GM12878 (cell line): ENCODE measurements around the gene DGKA.
"Not testable (repeated sequence)": the region's sequence is repeated elsewhere in the genome, so short reads cannot be mapped to it uniquely, and the experiment has no call there.

Experiments used
- NR2C2 ChIP-seq: IDR thresholded peaks from 2 replicates; pipeline ENCODE4 v1.6.1; 2011; ENCODE audit warnings: borderline replicate concordance, low read depth; ENCODE audit not compliant: control insufficient read depth, insufficient read length
- POLR2A ChIP-seq: IDR thresholded peaks from 2 replicates; pipeline ENCODE4 v1.6.1; 2011; ENCODE audit warnings: low read depth, mild to moderate bottlenecking, low read length
- RAD21 ChIP-seq: IDR thresholded peaks from 2 replicates; pipeline ENCODE4 v1.6.1; 2011; ENCODE audit warnings: mild to moderate bottlenecking, low read depth, low read length, moderate library complexity; ENCODE audit not compliant: insufficient read depth
- TF ChIP-seq, protein P1 (sequence below), 3 experiments: IDR thresholded peaks in 2 of 3; conservative IDR thresholded peaks in 1 of 3; 2 replicates each; pipeline ENCODE4 v1.5.1; 2011; ENCODE audit warnings: low read depth in 3 of 3, low read length in 3 of 3, mild to moderate bottlenecking in 3 of 3, control low read depth in 2 of 3, moderate library complexity in 2 of 3, inconsistent platforms in 1 of 3, mixed read lengths in 1 of 3; ENCODE audit not compliant: control insufficient read depth in 2 of 3, insufficient read depth in 1 of 3; ENCODE audit errors: extremely low read depth in 1 of 3

GRCh38 chr12:55999999-56000540, 69.1 kb downstream of the DGKA start:
- not testable (repeated sequence) for TF ChIP-seq RAD21, POLR2A, NR2C2
- TF ChIP-seq, protein P1, sequence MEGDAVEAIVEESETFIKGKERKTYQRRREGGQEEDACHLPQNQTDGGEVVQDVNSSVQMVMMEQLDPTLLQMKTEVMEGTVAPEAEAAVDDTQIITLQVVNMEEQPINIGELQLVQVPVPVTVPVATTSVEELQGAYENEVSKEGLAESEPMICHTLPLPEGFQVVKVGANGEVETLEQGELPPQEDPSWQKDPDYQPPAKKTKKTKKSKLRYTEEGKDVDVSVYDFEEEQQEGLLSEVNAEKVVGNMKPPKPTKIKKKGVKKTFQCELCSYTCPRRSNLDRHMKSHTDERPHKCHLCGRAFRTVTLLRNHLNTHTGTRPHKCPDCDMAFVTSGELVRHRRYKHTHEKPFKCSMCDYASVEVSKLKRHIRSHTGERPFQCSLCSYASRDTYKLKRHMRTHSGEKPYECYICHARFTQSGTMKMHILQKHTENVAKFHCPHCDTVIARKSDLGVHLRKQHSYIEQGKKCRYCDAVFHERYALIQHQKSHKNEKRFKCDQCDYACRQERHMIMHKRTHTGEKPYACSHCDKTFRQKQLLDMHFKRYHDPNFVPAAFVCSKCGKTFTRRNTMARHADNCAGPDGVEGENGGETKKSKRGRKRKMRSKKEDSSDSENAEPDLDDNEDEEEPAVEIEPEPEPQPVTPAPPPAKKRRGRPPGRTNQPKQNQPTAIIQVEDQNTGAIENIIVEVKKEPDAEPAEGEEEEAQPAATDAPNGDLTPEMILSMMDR (IDR thresholded peaks at IDR 0.05 in 2 of 3, conservative IDR thresholded peaks at IDR 0.05 in 1 of 3; ENCODE audit: control insufficient read depth in 2 of 3, extremely low read depth in 1 of 3, insufficient read depth in 1 of 3, low read depth in 3 of 3, low read length in 3 of 3): not testable (repeated sequence)
